ENCODE results near the gene MUC21. TPM values are rescaled to one million over a fixed set of nuclear protein-coding genes. Genes with fewer than 3 reads are reported as not detected.

The MUC21 gene
- total RNA-seq, 1 experiment from 2014 or later = not detected

- CTCF ChIA-PET = interaction anchor here (0.5 kb wide), 1 partner anchor 48 kb away, joined by 5 read pairs; no protein-coding TSS in a partner anchor
- intact Hi-C loops (cut with micrococcal nuclease; ENCODE audit: unreplicated experiment) = no loop called here
Observed at GRCh38 chr6:30990422-30991086, 7.0 kb downstream of the MUC21 start.

DNA sequence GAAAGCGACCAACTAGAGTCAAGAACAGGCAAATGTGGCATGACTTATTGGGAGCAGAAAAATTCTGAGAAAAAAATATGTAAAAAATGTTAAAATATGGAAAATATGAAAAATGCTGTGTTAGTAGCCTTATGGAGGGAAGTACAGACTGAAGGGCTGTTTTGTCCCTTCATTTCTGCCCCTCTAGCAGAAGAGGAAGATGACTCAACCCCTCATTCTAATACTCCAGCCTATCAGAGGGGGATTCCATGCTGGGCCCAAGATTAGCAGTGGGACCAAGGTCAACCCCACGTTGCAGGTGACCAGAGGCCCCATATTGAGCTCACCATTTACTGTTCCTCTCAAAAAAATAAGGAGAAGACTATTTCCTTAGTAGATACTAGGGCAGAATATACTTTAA is 8.4 kb downstream of the MUC21 start:
- ChIA-PET POLR2A (no interaction called here), CTCF (no interaction called here)
- Mint-ChIP-seq H3K4me1 (ENCODE audit: low read depth, unreplicated experiment) (peaks cover 7% of the 10 kb centered on the region), H3K27ac (ENCODE audit: unreplicated experiment) (no peak overlapping the region), H3K4me3 (ENCODE audit: unreplicated experiment) (no peak overlapping the region), H3K27me3 (ENCODE audit: insufficient read depth, unreplicated experiment) (no peaks in the 10 kb centered on the region), H3K9me3 (ENCODE audit: unreplicated experiment) (peaks cover 9% of the 10 kb centered on the region), H3K36me3 (ENCODE audit: insufficient read depth, unreplicated experiment) (peaks cover 6% of the 10 kb centered on the region)
- no peak for DNase-seq
- no TSS peak for BruUV-seq (replicated peaks)
- Histone ChIP-seq H3K27me3 (replicated peaks; ENCODE audit: control insufficient read depth, insufficient read depth, low read length) (no peaks in the 10 kb centered on the region), H3K4me1 (peaks cover 17% of the 10 kb centered on the region), H3K36me3 (ENCODE audit: control insufficient read depth, insufficient read depth, low read length) (no peaks in the 10 kb centered on the region), H3K4me3 (ENCODE audit: low read depth, low read length) (no peak overlapping the region), H3K9me3 (no peaks in the 10 kb centered on the region)
- TF ChIP-seq CTCF (IDR thresholded peaks at IDR 0.05; ENCODE audit: insufficient read depth in 1 of 2, low read depth in 1 of 2, low read length in 1 of 2, severe bottlenecking in 1 of 2, unreplicated experiment in 1 of 2) = no peak
- intact Hi-C loops (cut with micrococcal nuclease; ENCODE audit: unreplicated experiment) = no loop called here

More at GRCh38 chr6:30990422-30991086, 7.0 kb downstream of the MUC21 start:
- POLR2A ChIA-PET = no interaction called here
- H3K36me3 ChIP-seq (ENCODE audit: control insufficient read depth, insufficient read depth, low read length) = no peaks in the 10 kb centered on the region
- DNase-seq = no peak
- no peaks in the 10 kb centered on the region for H3K27me3 ChIP-seq (replicated peaks; ENCODE audit: control insufficient read depth, insufficient read depth, low read length)
- Mint-ChIP-seq H3K9me3 (ENCODE audit: unreplicated experiment) (peaks cover 9% of the 10 kb centered on the region), H3K4me1 (ENCODE audit: low read depth, unreplicated experiment) (peaks cover 7% of the 10 kb centered on the region), H3K36me3 (ENCODE audit: insufficient read depth, unreplicated experiment) (peaks cover 6% of the 10 kb centered on the region), H3K27ac (ENCODE audit: unreplicated experiment) (no peak overlapping the region), H3K27me3 (ENCODE audit: insufficient read depth, unreplicated experiment) (no peaks in the 10 kb centered on the region), H3K4me3 (ENCODE audit: unreplicated experiment) (no peak overlapping the region)
- no peaks in the 10 kb centered on the region for H3K9me3 ChIP-seq
- H3K4me1 ChIP-seq = peaks cover 17% of the 10 kb centered on the region
- no peak overlapping the region for H3K4me3 ChIP-seq (ENCODE audit: low read depth, low read length)
- no peak for TF ChIP-seq CTCF (IDR thresholded peaks at IDR 0.05; ENCODE audit: insufficient read depth in 1 of 2, low read depth in 1 of 2, low read length in 1 of 2, severe bottlenecking in 1 of 2, unreplicated experiment in 1 of 2)
- no TSS peak for BruUV-seq (replicated peaks)

GRCh38 chr6:30997301-30997700 is 13.8 kb downstream of the MUC21 start:
- ChIA-PET POLR2A (no interaction called here), CTCF (no interaction called here)
- no peaks in the 10 kb centered on the region for H3K27me3 Mint-ChIP-seq (ENCODE audit: insufficient read depth, unreplicated experiment)

More at GRCh38 chr6:30997301-30997700, 13.8 kb downstream of the MUC21 start:
- no peaks in the 10 kb centered on the region for H3K36me3 Mint-ChIP-seq (ENCODE audit: insufficient read depth, unreplicated experiment)
- TF ChIP-seq CTCF (IDR thresholded peaks at IDR 0.05; ENCODE audit: insufficient read depth in 1 of 2, low read depth in 1 of 2, low read length in 1 of 2, severe bottlenecking in 1 of 2, unreplicated experiment in 1 of 2) = no peak
- no peaks in the 10 kb centered on the region for H3K4me1 Mint-ChIP-seq (ENCODE audit: low read depth, unreplicated experiment)
- Histone ChIP-seq H3K9me3 (no peaks in the 10 kb centered on the region), H3K27me3 (replicated peaks; ENCODE audit: control insufficient read depth, insufficient read depth, low read length) (no peaks in the 10 kb centered on the region), H3K36me3 (ENCODE audit: control insufficient read depth, insufficient read depth, low read length) (no peaks in the 10 kb centered on the region), H3K4me1 (no peaks in the 10 kb centered on the region), H3K4me3 (ENCODE audit: low read depth, low read length) (no peak overlapping the region)
- no peak overlapping the region for H3K27ac Mint-ChIP-seq (ENCODE audit: unreplicated experiment)
- intact Hi-C loops (cut with micrococcal nuclease; ENCODE audit: unreplicated experiment) = no loop called here
- DNase-seq = no peak
- BruUV-seq (replicated peaks) = no TSS peak
- no peak overlapping the region for H3K4me3 Mint-ChIP-seq (ENCODE audit: unreplicated experiment)
- H3K9me3 Mint-ChIP-seq (ENCODE audit: unreplicated experiment) = no peaks in the 10 kb centered on the region

All from Caco-2 (cell line).